Measurements from ENCODE around the gene MB21D2.
"Not testable (repeated sequence)": the region's sequence is repeated elsewhere in the genome, so short reads cannot be mapped to it uniquely, and the experiment has no call there.

The MB21D2 gene

GRCh38 chr3:192851821-192852372 lies 65.8 kb downstream of the MB21D2 start:
- DNase-seq = no peak

DNA sequence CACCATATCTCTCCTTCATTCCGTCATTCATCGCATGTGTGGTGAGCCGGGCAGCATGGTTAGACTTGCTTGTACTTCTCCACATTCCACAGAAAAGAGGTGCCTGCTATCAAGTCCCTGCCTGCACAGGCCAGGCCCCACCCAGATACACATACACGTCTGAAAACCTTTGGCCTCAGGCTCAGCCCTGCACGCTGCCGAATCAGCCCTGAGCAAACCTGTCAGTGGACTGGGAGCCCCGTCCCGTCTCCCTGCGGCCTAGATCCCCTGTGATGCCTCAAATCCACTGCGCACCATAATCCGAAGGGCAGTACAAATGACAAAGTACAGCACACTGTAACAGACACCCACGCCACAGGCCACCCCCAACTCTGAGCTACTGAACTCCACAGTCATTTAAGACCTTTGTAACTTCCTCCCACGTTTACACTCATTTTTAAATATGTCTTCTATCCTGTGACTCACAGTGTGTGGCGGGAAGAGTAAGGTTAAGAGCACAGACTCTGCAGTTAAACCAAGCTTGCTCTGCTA lies 67.1 kb downstream of the MB21D2 start:
- no peak for DNase-seq

DNA sequence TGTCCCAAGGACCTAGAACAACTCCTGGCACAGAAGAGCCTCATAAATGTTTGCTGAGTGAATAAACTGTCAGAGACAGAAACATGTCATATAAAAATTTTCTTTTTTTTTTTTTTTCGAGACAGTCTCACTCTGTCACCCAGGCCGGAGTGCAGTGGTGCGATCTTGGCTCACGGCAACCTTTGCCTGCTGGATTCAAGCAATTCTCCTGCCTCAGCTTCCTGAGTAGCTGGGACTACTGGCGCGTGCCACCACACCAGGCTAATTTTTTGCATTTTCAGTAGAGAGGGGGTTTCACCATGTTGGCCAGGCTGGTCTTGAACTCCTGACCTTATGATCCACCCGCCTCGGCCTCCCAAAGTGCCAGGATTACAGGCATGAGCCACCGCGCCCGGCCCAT lies 67.8 kb downstream of the MB21D2 start:
- not testable (repeated sequence) for DNase-seq

- DNase-seq = no peak
These were observed 69.1 kb downstream of the MB21D2 start for GRCh38 chr3:192848371-192849233.

DNA sequence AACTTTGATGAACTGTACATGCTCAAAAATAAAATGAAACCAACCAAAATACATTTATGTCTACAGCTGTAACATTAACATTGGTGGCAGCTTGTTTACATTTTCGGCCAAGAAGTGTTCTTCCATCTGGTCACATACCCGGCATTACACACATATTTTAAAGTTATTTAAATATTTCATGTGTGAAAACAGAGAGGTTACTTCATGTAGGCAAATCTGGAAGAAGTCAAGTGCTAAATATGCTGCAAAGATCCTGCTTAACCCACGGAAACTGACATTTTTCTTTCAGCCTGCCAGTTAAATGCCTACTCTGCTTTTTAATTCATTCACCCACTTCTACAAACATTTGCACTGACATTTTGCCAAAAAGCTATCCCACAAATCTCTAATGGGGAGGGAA lies 69.7 kb downstream of the MB21D2 start:
- DNase-seq = no peak

GRCh38 chr3:192845526-192845855 lies 72.2 kb downstream of the MB21D2 start:
- no peak for DNase-seq

DNA sequence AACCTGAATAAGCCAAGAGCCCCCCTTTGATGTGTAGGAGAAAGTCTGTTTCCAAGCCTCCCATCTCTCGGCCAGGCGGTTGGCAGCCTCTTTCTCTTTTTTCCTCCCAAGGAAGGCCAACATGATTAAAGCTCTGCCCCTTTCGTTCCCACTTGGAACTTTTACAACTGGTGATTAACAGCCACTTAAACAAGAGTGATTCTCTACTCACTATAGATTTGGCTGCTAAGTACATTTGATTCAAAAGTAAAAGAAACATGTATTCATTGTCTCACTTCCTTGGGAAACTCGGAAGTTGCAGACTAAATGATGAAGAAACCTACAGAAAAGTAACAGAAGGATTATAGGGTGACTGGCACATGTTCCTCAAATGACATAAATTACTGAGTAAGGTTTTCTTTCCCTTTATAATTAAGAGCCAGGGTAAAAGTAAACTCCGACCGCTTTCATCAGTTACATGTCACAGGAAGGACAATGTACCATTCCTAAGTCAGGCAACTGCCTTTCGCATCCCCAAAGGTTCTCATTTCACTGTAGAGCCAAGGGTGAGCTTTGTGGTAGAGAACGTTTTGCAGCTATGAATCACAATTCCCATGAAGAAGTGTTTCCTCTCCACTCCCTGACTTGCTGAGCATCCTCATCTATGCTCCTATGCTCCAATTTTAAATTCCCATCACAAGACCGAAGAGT lies 72.7 kb downstream of the MB21D2 start:
- DNase-seq = no peak

DNA sequence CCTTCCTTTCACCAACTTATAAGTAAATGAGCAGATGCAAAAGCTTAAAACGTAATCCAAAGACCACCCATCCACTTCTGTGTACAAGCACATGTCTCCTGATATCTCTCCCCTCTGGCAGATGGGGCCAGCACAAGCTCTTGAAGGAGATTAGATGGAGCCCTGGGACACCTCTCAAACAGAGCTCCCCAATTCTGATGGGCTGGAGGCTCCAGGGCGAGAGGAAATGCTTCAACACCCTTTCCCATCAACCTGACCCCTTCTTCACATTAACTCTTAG lies 73.2 kb downstream of the MB21D2 start:
- DNase-seq = no peak

GRCh38 chr3:192843723-192844485 lies 73.8 kb downstream of the MB21D2 start:
- no peak for DNase-seq

GRCh38 chr3:192843119-192843518 lies 74.5 kb downstream of the MB21D2 start:
- no peak for DNase-seq

GRCh38 chr3:192842711-192843110 lies 74.9 kb downstream of the MB21D2 start:
- no peak for DNase-seq

DNA sequence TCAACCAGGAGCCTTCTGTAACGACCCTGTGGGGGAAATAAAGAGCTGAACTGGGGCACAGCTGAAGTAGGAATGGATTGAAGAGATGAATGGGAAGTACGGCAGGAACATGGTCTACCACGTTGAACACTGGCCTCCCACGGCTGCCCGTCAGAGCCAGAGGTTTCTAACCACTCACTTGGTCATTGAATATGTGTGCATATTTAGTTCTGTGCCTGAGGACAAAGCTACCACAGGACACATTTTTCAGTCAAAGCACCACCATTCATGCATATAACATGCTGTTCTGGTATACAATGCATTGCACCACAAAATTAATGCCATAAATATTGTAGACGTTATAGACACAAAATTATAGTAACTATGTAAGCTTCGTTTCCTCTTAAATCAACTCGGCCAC lies 75.5 kb downstream of the MB21D2 start:
- DNase-seq = no peak

DNA sequence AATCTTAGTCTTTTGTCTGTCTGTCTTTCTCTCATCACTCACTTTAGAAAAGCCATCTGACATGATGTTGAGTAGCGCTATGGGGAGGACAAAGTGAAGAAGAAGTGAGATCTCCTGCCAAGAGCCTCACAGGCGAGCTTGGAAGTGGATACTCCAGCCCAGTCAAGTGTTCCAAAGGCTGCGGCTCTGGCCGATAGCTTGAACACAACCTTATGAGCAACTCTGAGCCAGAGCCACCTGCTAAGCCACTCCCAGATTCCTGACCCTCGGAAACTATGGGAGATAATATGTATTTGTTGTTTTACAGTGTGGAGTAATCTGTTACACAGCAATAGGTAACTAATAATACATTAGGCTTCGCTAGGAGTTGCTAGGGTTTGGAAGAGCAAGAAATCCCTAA lies 76.2 kb downstream of the MB21D2 start:
- DNase-seq = no peak

DNA sequence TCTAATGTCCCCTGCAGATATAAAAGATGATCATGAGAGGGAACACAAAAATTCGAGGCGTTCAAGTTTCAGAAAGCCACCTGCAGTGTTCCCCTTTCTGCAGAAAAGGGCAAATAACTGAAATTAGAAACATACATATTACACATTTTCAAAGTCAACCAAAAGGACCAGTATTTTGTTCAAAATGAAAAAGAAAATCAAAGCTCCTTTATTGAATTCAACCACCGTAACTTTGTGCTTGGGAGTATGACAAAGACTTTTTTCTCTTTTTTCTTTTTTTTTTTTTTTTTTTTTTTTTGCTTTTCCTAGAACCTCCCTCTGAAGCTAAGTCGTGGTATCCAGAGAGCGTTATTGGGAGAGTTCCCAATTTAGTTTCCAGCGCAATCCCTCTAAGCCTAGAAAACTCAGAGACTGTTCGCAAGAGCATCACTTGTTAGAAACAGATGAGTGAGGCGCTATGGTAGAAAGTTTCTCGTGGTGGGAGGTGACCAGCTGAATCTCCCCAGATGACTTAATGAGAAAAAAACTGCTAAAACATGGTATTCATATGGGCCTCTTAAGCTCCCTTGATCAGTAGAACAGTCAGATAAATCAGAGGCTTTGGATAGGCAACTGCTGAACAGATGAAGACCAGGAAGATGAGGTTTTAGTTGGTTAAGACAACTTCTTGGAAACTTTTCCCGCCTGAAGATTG lies 77.4 kb downstream of the MB21D2 start:
- DNase-seq = no peak

DNA sequence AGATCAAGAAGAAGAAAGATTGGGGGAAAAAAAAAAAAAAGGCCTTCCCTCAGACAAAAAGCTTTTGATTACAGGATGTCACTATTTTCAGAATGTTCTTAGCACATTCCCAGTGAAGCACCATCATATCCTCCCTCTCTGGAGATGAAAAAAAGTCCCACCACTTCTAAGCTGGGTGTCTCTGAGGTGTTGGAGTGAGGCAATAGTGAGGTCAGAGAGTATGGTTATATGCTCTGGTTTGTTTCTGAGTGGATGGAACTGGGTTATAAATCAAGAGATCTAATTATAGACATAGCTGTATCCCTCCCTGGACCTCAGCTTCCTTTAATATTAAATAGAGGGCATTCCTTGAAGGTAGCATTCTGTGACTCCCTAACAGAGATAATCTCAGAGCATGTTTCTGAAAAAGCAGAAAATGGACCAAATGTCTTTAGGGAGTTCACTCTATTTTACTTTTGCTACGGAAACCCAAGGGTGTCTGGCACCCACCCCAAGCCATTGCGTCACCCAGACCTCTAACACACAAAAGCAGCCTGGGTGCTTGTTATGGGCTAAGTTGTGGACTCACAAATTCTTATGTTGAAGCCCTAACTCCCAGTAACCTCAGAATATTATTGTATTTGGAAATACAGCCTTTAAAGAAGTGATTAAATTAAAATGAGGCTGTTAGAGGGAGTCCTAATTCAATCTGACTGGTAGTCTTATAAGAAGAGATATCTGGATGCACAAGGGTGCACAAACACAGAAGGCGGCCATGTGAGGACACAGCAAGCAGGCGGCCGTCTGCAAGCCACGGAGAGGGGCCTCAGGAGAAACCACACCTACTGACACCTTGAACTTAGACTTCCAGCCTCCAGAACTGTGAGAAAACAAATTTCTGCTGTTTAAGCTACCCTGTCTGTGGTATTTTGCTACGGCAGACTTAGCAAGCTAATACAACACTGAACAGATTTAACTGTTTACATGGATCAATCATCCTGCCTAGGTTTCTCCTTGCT lies 81.5 kb downstream of the MB21D2 start:
- DNase-seq = no peak

GRCh38 chr3:192834428-192834827 lies 83.2 kb downstream of the MB21D2 start:
- no peak for DNase-seq

DNA sequence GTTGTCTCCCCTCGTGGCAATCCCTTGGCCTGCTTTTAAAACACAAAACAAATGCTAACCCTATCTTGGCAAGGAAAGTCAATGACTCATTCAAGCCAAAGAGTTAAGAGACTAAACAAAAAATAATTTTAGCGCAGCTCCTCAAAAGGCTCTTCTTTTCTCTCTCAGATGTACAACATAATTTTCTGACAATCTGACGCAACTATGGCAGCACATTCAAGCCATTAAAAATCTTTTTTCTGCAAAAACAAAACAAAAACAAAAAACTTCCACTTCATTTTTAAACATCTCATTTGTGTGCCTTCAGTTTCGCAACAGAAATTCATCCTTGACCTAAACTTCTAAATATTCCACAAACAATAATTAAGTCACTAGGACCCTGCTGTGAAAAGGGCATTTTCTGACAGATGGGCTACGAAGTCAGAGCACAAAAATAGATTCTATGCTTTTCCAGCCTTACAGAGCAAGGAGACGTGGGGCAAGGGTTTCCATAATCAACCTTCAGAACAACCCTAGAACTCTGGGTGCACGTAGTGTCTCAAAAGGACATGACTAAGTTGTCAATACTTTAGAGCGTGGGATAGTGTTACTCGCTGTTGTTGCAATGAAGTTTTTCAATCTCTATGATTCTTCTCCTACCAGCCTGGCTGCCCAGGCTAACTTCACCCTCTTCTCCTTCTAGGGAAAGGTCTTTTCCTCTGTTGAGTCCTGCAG lies 84.3 kb downstream of the MB21D2 start:
- DNase-seq = no peak

DNA sequence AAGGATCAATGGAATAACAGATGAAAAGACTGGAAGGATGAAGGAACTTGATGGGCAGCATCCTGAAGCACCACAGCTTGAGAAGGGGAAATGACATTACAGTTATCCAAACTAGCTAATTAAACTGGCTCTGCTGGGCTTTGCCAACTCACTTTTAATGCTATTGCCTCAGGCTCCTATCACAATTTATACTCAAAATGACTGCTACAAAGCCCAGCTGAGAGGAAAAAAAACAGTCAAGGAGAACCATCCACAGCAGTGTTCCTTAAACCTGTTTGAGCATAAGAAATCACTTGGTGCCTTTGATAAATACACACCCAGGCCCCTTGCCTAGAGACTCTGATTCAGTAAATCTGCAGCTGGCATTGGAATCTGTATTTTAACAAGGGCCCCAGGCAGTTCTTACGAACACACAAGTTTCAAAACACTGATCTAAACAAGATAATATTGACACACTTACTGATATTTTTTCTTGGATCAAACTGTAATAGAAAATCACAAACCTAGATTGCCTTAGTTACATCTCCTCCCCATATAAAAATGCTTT lies 85.8 kb downstream of the MB21D2 start:
- no peak for DNase-seq

- DNase-seq = no peak
These were observed 86.5 kb downstream of the MB21D2 start for GRCh38 chr3:192831111-192831644.
